Prostate gland (tissue), 2 donors: ENCODE results near the gene TJP3. TPM values are rescaled to one million over a fixed set of nuclear protein-coding genes. Genes with fewer than 3 reads are reported as not detected.

Experiments used
- DNase-seq: peaks from one replicate; pipeline ENCODE4 v3.0.0-alpha.2; 2019; ENCODE audit warnings: low spot score
- H3K27ac ChIP-seq, 2 donors: fragments of 200-600 bp; sonication (generic); 2 replicates each; pipeline ENCODE4 v1.5.1; 2017 to 2019
- H3K27me3 ChIP-seq: fragments of 200-600 bp; sonication (generic); replicated peaks from 2 replicates; pipeline ENCODE4 v1.5.1; 2019; ENCODE audit not compliant: insufficient read depth
- H3K36me3 ChIP-seq, 2 donors: fragments of 200-600 bp; sonication (generic); 1 replicate in 1 of 2; 2 replicates in 1 of 2; pipeline versions ENCODE4 v1.5.1 to v1.8.1; 2017 to 2019
- H3K4me1 ChIP-seq: fragments of 200-600 bp; sonication (generic); replicated peaks from 2 replicates; pipeline ENCODE4 v1.5.1; 2019
- H3K4me3 ChIP-seq, 2 donors: fragments of 200-600 bp; sonication (generic); 2 replicates each; pipeline ENCODE4 v1.5.1; 2017 to 2019
- H3K9me3 ChIP-seq: fragments of 200-600 bp; sonication (generic); 2 replicates; pipeline ENCODE4 v1.5.1; 2017
- CTCF ChIP-seq, 4 experiments: fragments of 200-600 bp in 2 of 4; fragments of 450-650 bp in 2 of 4; sonication (generic) in 2 of 4; IDR thresholded peaks; 1 replicate in 3 of 4; 2 replicates in 1 of 4; pipeline ENCODE4 v1.5.1; 2016 to 2019; ENCODE audit warnings: antibody characterized with exemption in 4 of 4, mild to moderate bottlenecking in 2 of 4, moderate library complexity in 2 of 4
- POLR2A ChIP-seq: fragments of 450-650 bp; IDR thresholded peaks from one replicate; pipeline ENCODE4 v1.6.1; 2016; ENCODE audit warnings: antibody characterized with exemption, mild to moderate bottlenecking
- POLR2AphosphoS5 ChIP-seq: sonication (generic); formaldehyde crosslinking; IDR thresholded peaks from one replicate; pipeline ENCODE4 v1.6.1; 2017; ENCODE audit warnings: antibody characterized with exemption
- WGBS: methylation state at CpG from one replicate; pipeline ENCODE4 v1.1.5; 2018; 5-methylcytosine and 5-hydroxymethylcytosine counted together
- intact Hi-C: fragments of 100-400 bp; cut with DNase I; formaldehyde crosslinking; loops from one replicate; pipeline ENCODE4 v1.14.2; 2022
- total RNA-seq, 2 donors: library from RNA; depleted of rRNA; stranded (reverse); fragments of >200 nt; gene quantifications; one replicate each; pipeline ENCODE4 v1.1.0, GENCODE V29; 2016

TJP3 gene
- total RNA-seq, 2 donors from 2014 or later, result 14.6 to 17.8 TPM

- intact Hi-C loops, result no loop called here
- 81% methylated on average over 5 of the region's 5 CpGs for WGBS
- H3K27me3 ChIP-seq, result no peaks in the 10 kb centered on the region
- H3K4me1 ChIP-seq, result peaks cover 8% of the 10 kb centered on the region
- no peak overlapping the region for H3K27ac ChIP-seq
- no peaks in the 10 kb centered on the region for H3K36me3 ChIP-seq
- DNase-seq, result no peak
- no peak overlapping the region for H3K4me3 ChIP-seq
- H3K9me3 ChIP-seq, result no peaks in the 10 kb centered on the region
- TF ChIP-seq POLR2A (no peak), CTCF (IDR thresholded peaks at IDR 0.05) (no peak), POLR2AphosphoS5 (no peak)
Observed at GRCh38 chr19:3723110-3723488, 14.9 kb downstream of the TJP3 start.

- intact Hi-C loops, result no loop called here
- peaks cover 8% of the 10 kb centered on the region for H3K4me1 ChIP-seq
Observed at GRCh38 chr19:3723883-3724282, 15.7 kb downstream of the TJP3 start.

GRCh38 chr19:3725121-3725520 is 16.9 kb downstream of the TJP3 start:
- Histone ChIP-seq H3K36me3 (no peaks in the 10 kb centered on the region), H3K27ac (no peak overlapping the region), H3K9me3 (no peaks in the 10 kb centered on the region), H3K4me1 (peaks cover 8% of the 10 kb centered on the region), H3K4me3 (no peak overlapping the region), H3K27me3 (no peaks in the 10 kb centered on the region)
- TF ChIP-seq POLR2A (no peak), POLR2AphosphoS5 (no peak), CTCF (IDR thresholded peaks at IDR 0.05) (no peak)
- DNase-seq, result no peak
- WGBS, result 76% methylated on average over 3 of the region's 3 CpGs
- intact Hi-C loops, result no loop called here

More at GRCh38 chr19:3723883-3724282, 15.7 kb downstream of the TJP3 start:
- no peak for DNase-seq
- Histone ChIP-seq H3K9me3 (no peaks in the 10 kb centered on the region), H3K36me3 (no peaks in the 10 kb centered on the region), H3K27ac (no peak overlapping the region), H3K27me3 (no peaks in the 10 kb centered on the region), H3K4me3 (no peak overlapping the region)
- WGBS, result 25% methylated on average over 8 of the region's 8 CpGs
- TF ChIP-seq POLR2A (no peak), CTCF (IDR thresholded peaks at IDR 0.05) (no peak), POLR2AphosphoS5 (no peak)

- Histone ChIP-seq H3K36me3 (no peaks in the 10 kb centered on the region), H3K27ac (no peak overlapping the region), H3K9me3 (no peaks in the 10 kb centered on the region), H3K27me3 (no peaks in the 10 kb centered on the region), H3K4me1 (peaks cover 8% of the 10 kb centered on the region), H3K4me3 (no peak overlapping the region)
- 30% methylated on average over 14 of the region's 14 CpGs for WGBS
- intact Hi-C loops, result no loop called here
- no peak for DNase-seq
- no peak for TF ChIP-seq CTCF (IDR thresholded peaks at IDR 0.05)
Observed at GRCh38 chr19:3725640-3726310, 17.6 kb downstream of the TJP3 start.

GRCh38 chr19:3730457-3730958 is 22.3 kb downstream of the TJP3 start:
- H3K36me3 ChIP-seq, result no peaks in the 10 kb centered on the region
- no peak overlapping the region for H3K27ac ChIP-seq
- H3K4me1 ChIP-seq, result no peaks in the 10 kb centered on the region
- no peaks in the 10 kb centered on the region for H3K9me3 ChIP-seq
- no peak overlapping the region for H3K4me3 ChIP-seq
- TF ChIP-seq POLR2AphosphoS5 (no peak), POLR2A (no peak), CTCF (IDR thresholded peaks at IDR 0.05) (no peak)
- WGBS, result 96% methylated on average over 31 of the region's 32 CpGs
- no peak for DNase-seq
- intact Hi-C loops, result no loop called here
- H3K27me3 ChIP-seq, result no peaks in the 10 kb centered on the region
